HepG2 (cell line): ENCODE measurements around the gene DNAI4. TPM values are rescaled to one million over a fixed set of nuclear protein-coding genes. Genes with fewer than 3 reads are reported as not detected.

Experiments
- KLF15 ChIP-seq: sonication (generic); formaldehyde crosslinking; IDR thresholded peaks from 2 replicates; pipeline ENCODE4 v1.8.1; 2023; ENCODE audit warnings: borderline replicate concordance, mild to moderate bottlenecking, inconsistent platforms, missing genetic modification reagents, mixed read lengths
- NCOA2 ChIP-seq: sonication (generic); formaldehyde crosslinking; IDR thresholded peaks from 2 replicates; pipeline ENCODE4 v1.8.0; 2022; ENCODE audit warnings: inconsistent platforms
- RELA ChIP-seq: sonication (generic); formaldehyde crosslinking; IDR thresholded peaks from 2 replicates; pipeline ENCODE4 v1.4.0; 2020; ENCODE audit warnings: missing genetic modification reagents
- SALL1 ChIP-seq: sonication (generic); formaldehyde crosslinking; IDR thresholded peaks from 2 replicates; pipeline ENCODE4 v1.8.0; 2022; ENCODE audit warnings: mild to moderate bottlenecking, missing genetic modification reagents
- SAP130 ChIP-seq: IDR thresholded peaks from 2 replicates; pipeline ENCODE4 v1.6.1; 2016; ENCODE audit warnings: low read depth
- STAG1 ChIP-seq: sonication (generic); formaldehyde crosslinking; IDR thresholded peaks from 2 replicates; pipeline ENCODE4 v1.4.0; 2020; ENCODE audit warnings: missing genetic modification reagents
- TFE3 ChIP-seq: IDR thresholded peaks from 2 replicates; pipeline ENCODE4 v1.6.1; 2016
- ZFP36 ChIP-seq: fragments of 150-350 bp; IDR thresholded peaks from 2 replicates; pipeline ENCODE4 v1.6.1; 2018; ENCODE audit warnings: borderline replicate concordance, low read length, low read depth; ENCODE audit not compliant: partially characterized antibody
- ZNF17 ChIP-seq: sonication (generic); formaldehyde crosslinking; IDR thresholded peaks from 2 replicates; pipeline ENCODE4 v1.5.0; 2020; ENCODE audit warnings: mild to moderate bottlenecking, missing genetic modification reagents
- ZNF546 ChIP-seq: sonication (generic); formaldehyde crosslinking; conservative IDR thresholded peaks from 2 replicates; pipeline ENCODE4 v1.8.1; 2023; ENCODE audit warnings: mild to moderate bottlenecking, missing genetic modification reagents
- ZNF557 ChIP-seq: sonication (generic); formaldehyde crosslinking; IDR thresholded peaks from 2 replicates; pipeline ENCODE4 v1.4.0; 2020; ENCODE audit warnings: missing genetic modification reagents
- ZNF841 ChIP-seq: sonication (generic); formaldehyde crosslinking; IDR thresholded peaks from 2 replicates; pipeline ENCODE4 v1.8.1; 2023; ENCODE audit warnings: missing genetic modification reagents, borderline replicate concordance
- polyA plus RNA-seq, 8 experiments: library from polyadenylated mRNA; depleted of rRNA in 3 of 8; stranded (reverse) in 7 of 8; unstranded in 1 of 8; fragments of >200 nt; fragmentation: Illumina TruSeq in 4 of 8; extraction: Trizol in 4 of 8; gene quantifications; 2 replicates each; pipeline versions ENCODE4 v1.2.1 to v1.2.3, GENCODE V29; 2011 to 2016; ENCODE audit warnings: low read depth in 4 of 8, missing spikeins in 1 of 8, mixed read lengths in 1 of 8; ENCODE audit not compliant: insufficient read depth in 1 of 8
- total RNA-seq, 5 experiments: library from RNA; depleted of rRNA; stranded (reverse); fragments of >200 nt; fragmentation: Illumina TruSeq; extraction: Trizol; gene quantifications; 2 replicates each; pipeline ENCODE4 v1.2.3, GENCODE V29; 2016; ENCODE audit warnings: low read depth in 1 of 5
- TF ChIP-seq, protein P1 (sequence below): sonication (generic); formaldehyde crosslinking; IDR thresholded peaks from 2 replicates; pipeline ENCODE4 v1.4.0; 2020; ENCODE audit warnings: missing genetic modification reagents, borderline replicate concordance
- TF ChIP-seq, protein P2 (sequence below): sonication (generic); formaldehyde crosslinking; IDR thresholded peaks from 2 replicates; pipeline ENCODE4 v1.4.0; 2020; ENCODE audit warnings: missing genetic modification reagents
- TF ChIP-seq, protein P3 (sequence below): sonication (generic); formaldehyde crosslinking; IDR thresholded peaks from 2 replicates; pipeline ENCODE4 v1.8.0; 2022; ENCODE audit warnings: mild to moderate bottlenecking, missing genetic modification reagents, moderate library complexity
- TF ChIP-seq, protein P4 (sequence below): sonication (generic); formaldehyde crosslinking; IDR thresholded peaks from 2 replicates; pipeline ENCODE4 v1.4.0; 2020; ENCODE audit warnings: missing genetic modification reagents, borderline replicate concordance
- TF ChIP-seq, protein P5 (sequence below): sonication (generic); formaldehyde crosslinking; IDR thresholded peaks from 2 replicates; pipeline ENCODE4 v1.4.0; 2020; ENCODE audit warnings: mild to moderate bottlenecking, low read depth, missing genetic modification reagents

DNAI4 gene
- total and polyA plus RNA-seq, 2 of the 13 experiments (the other 11 are each of a cell fraction or from before 2014, with no cell fraction given), result 0.04 to 0.08 TPM

- TF ChIP-seq, protein P1, sequence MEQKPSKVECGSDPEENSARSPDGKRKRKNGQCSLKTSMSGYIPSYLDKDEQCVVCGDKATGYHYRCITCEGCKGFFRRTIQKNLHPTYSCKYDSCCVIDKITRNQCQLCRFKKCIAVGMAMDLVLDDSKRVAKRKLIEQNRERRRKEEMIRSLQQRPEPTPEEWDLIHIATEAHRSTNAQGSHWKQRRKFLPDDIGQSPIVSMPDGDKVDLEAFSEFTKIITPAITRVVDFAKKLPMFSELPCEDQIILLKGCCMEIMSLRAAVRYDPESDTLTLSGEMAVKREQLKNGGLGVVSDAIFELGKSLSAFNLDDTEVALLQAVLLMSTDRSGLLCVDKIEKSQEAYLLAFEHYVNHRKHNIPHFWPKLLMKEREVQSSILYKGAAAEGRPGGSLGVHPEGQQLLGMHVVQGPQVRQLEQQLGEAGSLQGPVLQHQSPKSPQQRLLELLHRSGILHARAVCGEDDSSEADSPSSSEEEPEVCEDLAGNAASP (CRISPR knock-in tag), result peak; percentile 70; the same call in 1 of the 2 replicates
- TF ChIP-seq SALL1 (CRISPR knock-in tag) (peak; percentile 36; the same call in 1 of the 2 replicates), SAP130 (CRISPR knock-in tag) (peak; percentile 71), KLF15 (CRISPR knock-in tag) (no peak), ZNF17 (no peak), NCOA2 (CRISPR knock-in tag) (0 out of 2 replicates have a peak, but pooled peaks have one; percentile 10), STAG1 (CRISPR knock-in tag) (no peak), ZNF841 (CRISPR knock-in tag) (no peak), ZFP36 (no peak), RELA (no peak), ZNF546 (CRISPR knock-in tag) (no peak), ZNF557 (CRISPR knock-in tag) (no peak), TFE3 (peak; percentile 67)
- TF ChIP-seq, protein P2, sequence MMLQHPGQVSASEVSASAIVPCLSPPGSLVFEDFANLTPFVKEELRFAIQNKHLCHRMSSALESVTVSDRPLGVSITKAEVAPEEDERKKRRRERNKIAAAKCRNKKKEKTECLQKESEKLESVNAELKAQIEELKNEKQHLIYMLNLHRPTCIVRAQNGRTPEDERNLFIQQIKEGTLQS (CRISPR knock-in tag), result peak; percentile 71
- TF ChIP-seq, protein P3, sequence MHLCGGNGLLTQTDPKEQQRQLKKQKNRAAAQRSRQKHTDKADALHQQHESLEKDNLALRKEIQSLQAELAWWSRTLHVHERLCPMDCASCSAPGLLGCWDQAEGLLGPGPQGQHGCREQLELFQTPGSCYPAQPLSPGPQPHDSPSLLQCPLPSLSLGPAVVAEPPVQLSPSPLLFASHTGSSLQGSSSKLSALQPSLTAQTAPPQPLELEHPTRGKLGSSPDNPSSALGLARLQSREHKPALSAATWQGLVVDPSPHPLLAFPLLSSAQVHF, result no peak
- TF ChIP-seq, protein P4, sequence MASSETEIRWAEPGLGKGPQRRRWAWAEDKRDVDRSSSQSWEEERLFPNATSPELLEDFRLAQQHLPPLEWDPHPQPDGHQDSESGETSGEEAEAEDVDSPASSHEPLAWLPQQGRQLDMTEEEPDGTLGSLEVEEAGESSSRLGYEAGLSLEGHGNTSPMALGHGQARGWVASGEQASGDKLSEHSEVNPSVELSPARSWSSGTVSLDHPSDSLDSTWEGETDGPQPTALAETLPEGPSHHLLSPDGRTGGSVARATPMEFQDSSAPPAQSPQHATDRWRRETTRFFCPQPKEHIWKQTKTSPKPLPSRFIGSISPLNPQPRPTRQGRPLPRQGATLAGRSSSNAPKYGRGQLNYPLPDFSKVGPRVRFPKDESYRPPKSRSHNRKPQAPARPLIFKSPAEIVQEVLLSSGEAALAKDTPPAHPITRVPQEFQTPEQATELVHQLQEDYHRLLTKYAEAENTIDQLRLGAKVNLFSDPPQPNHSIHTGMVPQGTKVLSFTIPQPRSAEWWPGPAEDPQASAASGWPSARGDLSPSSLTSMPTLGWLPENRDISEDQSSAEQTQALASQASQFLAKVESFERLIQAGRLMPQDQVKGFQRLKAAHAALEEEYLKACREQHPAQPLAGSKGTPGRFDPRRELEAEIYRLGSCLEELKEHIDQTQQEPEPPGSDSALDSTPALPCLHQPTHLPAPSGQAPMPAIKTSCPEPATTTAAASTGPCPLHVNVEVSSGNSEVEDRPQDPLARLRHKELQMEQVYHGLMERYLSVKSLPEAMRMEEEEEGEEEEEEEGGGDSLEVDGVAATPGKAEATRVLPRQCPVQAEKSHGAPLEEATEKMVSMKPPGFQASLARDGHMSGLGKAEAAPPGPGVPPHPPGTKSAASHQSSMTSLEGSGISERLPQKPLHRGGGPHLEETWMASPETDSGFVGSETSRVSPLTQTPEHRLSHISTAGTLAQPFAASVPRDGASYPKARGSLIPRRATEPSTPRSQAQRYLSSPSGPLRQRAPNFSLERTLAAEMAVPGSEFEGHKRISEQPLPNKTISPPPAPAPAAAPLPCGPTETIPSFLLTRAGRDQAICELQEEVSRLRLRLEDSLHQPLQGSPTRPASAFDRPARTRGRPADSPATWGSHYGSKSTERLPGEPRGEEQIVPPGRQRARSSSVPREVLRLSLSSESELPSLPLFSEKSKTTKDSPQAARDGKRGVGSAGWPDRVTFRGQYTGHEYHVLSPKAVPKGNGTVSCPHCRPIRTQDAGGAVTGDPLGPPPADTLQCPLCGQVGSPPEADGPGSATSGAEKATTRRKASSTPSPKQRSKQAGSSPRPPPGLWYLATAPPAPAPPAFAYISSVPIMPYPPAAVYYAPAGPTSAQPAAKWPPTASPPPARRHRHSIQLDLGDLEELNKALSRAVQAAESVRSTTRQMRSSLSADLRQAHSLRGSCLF, result no peak
- TF ChIP-seq, protein P5, sequence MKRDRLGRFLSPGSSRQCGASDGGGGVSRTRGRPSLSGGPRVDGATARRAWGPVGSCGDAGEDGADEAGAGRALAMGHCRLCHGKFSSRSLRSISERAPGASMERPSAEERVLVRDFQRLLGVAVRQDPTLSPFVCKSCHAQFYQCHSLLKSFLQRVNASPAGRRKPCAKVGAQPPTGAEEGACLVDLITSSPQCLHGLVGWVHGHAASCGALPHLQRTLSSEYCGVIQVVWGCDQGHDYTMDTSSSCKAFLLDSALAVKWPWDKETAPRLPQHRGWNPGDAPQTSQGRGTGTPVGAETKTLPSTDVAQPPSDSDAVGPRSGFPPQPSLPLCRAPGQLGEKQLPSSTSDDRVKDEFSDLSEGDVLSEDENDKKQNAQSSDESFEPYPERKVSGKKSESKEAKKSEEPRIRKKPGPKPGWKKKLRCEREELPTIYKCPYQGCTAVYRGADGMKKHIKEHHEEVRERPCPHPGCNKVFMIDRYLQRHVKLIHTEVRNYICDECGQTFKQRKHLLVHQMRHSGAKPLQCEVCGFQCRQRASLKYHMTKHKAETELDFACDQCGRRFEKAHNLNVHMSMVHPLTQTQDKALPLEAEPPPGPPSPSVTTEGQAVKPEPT (CRISPR knock-in tag), result no peak
These were observed 19.9 kb upstream of the DNAI4 start (continued) for GRCh38 chr1:66944330-66945274.
